D341Med (cell line): ENCODE data around the gene TCF3.
"Not testable (repeated sequence)": the region's sequence is repeated elsewhere in the genome, so short reads cannot be mapped to it uniquely, and the experiment has no call there.

Experiments used
- DNase-seq: peaks from one replicate; pipeline ENCODE4 v3.0.0; 2012; ENCODE audit warnings: low spot score

Gene TCF3

DNA sequence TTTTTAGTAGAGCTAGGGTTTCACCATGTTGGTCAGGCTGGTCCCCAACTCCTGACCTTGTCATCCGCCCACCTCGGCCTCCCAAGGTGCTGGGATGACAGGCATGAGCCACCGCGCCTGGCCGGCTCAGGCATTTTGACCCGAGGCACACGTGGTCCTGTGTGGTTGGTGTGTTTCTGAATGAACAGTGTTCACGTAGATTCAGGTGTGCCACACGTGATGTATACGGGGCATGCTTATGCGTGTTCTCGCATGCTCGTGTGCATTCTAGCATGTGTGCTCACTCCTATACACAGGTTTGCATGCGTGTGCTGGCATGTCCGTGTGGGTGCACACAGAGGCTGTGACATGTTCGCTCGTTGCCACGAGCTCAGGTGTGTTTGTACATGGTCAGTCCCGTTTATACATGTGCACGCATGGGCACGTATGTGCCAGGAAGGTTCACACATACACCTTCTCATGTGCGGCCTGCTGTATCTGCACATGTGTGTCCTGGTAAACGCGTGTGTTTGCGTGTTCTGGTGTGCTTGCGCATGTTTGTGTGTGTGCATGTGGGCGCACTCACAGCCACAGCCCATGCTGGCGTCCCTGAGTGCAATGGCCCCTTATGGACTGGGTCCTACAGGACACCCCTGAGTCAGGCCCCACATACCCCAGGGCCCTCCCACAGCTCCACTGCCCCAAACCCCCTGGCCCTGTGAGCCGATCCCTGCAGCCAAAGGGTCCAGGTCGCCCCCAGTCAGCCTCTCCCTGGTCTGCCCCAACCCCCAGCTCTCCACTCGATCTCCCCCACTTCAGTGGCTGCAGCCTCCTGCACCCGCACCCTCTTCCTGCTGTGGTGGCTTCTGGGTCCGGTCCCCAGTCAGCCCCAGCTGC lies 20.6 kb upstream of the TCF3 start:
- DNase-seq, result peak; percentile 34

DNA sequence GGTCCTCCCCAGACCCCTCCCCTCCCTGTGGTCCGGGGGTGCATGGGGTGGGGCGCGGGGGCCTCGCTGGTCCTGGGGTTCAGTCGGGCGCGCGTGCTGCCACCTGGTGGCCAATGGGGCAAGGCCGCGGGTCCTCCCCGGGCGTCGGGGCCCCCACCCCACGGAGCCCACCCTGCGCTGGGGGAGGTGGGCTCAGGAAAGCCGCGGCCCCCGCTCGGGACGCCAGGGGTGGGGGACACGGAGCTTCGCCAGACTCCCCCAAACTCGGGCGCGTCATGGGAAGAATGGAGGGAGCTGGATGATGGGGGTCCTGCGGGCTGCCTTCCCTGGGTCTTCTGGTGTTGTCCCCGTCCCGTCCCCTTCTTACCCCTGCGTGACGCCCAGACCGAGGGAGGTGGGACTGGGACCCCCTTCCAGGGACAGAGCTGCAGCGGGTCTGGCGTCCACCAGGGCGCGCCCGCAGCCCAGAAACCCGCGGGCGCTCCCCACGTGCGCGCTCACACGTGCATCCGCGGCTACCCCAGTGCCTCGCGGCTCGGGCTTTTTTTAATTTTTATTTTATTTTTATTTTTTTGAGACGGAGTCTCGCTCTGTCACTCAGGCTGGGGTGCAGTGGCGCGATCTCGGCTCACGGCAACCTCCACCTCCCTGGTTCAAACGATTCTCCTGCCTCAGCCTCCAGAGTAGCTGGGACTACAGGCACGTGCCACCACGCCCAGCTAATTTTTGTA lies 19.8 kb upstream of the TCF3 start:
- DNase-seq, result peak; percentile 87

DNA sequence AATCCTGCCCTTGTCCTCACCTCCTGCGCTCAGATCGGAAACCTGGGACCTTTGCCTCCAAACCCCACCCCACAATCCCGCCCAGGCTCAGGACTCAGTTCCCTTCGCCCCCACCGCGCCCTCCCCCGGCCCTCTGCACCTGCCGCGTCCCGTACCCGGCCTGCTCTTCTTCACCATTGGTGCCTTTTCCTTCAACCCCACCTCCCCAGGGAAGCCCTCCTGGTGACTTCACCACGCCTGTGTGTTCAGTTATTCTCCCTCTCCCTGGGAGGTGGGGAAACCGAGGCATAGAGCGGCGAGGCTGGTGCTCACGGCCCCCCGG lies 19.3 kb upstream of the TCF3 start:
- DNase-seq, result no peak

DNA sequence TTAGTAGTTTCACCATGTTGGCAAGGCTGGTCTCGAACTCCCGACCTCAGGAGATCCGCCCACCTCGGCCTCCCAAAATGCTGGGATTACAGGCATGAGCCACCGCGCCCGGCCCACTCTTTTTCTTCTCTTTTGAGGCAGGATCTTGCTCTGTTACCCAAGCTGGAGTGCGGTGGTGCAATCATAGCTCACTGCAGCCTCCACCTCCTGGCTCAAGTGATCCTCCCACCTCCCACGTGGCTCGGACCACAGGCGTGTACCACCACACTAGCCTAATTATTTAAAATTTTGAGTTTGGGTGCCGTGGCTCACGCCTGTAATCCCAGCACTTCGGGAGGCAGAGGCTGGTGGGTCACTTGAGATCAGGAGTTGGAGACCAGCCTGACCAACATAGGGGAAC lies 18.3 kb upstream of the TCF3 start:
- DNase-seq, result not testable (repeated sequence)

DNA sequence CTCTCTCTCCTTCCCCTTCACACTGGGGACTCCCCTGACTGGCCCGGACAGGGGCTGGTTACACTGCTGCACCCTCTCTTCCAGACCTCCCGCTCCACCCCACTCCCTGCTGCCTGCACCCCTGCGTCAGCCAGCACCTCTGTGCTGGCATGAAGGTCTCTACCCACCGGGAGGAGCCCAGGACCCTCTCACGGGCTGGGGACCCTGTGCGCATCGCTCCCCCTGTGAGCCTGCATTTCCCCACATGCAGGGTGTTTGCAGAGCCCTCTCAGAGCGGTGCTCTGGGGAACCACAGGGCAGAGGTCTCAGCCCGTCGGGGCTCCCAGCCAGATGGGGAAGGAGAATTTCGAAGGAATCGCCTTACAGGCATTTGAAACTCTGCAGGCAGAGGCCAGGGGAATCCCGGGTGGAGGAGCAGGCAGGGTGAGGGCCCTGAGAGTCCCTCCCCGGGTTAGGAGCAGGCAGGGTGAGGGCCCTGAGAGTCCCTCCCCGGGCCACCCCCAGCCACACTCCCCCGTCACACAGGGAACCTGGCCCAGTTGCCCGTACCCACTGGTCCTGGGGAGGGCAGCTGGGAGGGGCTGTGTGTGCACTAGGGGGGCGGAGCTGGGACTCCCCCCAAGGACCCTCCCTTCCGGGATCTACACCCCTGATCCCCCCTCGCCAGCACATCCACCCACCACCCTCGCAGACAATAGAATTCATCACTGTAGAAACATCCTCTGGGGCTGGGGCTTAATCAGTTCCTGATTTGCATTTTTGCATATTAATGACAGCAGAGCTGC lies 16.3 kb upstream of the TCF3 start:
- DNase-seq, result no peak

DNA sequence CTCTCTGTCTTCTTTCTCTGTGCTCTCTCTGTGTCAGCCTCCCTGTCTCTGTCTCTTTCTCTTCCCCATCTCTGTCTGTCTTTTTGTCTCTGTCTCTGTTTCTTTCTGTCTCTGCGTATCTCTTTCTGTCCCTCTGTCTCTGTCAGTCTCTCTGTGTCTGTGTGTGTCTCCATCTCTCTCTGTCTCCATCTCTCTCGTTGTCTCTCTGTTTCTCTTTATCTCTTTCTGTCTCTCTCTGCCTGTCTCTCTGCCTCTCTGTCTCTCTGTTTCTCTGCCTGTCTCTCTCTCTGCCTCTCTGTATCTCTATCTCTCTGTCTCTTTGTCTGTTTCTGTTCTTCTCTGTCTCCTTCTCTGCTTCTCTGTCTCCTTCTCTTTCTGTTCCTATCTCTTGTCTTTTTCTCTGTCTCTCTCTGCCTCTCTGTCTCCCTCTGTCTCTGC lies 15.7 kb upstream of the TCF3 start:
- no peak for DNase-seq

DNA sequence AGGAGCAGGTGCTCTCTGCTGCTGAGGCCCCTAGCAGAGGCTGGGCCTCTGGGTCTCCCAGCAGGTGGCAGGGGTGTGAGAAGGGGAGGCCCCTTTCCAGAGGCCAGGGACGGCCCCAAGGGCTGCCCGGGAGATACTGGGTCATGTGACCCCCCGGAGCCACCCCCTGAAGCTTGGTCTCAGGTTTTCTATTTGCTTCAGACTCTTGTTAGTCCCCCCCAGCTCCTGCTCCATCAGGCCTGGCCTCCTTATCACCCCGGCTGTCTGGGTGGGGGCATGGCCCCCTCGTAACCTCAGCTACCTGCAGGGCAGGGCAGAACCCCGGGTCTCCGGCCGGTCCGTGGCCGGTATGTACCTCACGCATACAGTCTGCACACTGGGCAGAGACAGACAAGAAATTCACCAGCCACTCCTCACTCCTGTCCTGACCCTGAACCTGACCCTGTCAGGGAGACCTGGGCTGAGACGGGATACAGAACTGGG lies 13.2 kb upstream of the TCF3 start:
- DNase-seq, result no peak

DNA sequence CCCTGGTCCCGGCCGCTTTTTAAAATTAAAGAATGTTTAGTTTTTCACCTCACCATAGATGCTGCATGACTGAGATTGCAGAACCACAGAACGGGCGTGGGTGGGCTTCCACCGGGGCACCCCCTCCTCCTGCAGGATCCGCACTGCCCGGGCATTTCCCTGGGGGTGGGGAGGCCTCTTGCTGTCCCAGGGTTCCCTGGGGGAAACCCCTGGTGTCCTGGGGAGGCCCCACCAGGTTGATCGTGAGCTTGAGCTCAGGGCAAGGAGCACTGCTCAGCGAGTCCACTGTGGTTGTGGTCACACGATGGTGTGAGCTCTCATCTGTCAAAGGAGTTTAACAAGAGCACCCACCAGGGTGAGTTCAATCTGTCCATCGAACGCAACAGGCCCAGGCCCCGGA lies 11.4 kb upstream of the TCF3 start:
- no peak for DNase-seq

DNA sequence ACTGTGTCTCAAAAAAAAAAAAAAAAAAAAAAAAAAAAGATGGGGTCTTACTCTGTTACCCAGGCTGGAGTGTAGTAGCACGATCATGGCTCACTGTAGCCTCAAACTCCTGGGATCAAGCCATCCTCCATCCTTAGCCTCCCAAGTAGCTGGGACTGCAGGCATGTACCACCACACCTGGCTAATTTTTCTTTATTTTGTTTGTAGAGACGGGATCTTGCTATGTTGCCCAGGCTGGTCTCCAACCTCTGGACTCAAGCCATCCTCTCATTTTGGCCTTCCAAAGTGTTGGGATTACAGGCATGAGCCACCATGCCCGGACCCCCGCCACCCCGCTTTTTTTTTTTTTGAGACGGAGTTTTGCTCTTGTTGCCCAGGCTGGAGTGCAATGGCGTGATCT lies 10.8 kb upstream of the TCF3 start:
- DNase-seq, result not testable (repeated sequence)

DNA sequence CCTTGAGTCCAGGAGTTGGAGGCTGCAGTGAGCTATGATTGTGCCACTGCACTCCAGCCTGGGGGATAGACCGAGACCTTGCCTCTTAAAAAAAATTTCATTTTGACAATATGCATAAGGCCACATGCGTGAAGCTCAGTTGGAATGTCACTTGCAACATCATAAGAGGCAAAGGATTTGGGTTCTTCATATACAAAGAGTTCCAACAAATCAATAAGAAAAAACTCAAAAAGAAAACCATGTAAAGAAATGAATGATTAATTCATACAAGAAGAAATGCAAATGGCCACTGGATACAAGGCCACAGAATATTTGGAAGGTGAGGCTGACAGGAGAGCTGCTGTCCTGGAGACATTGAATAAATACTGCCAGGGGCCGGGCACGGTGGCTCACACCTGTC lies 9.6 kb upstream of the TCF3 start:
- no peak for DNase-seq

DNA sequence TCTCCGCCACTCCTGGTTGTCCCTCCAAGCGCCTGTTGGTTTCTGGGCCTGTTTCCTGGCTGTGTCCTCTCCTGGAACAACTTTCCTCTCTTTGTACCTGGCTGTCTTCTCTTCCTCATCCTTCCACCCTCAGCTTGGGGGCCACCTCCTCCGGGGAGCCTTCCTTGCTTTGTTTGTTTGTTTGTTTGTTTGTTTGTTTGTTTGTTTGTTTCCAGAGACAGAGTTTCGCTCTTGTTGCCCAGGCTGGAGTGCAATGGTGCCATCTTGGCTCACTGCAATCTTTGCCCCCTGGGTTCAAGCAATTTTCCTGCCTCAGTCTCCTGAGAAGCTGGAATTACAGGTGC lies 6.6 kb upstream of the TCF3 start:
- DNase-seq, result no peak

DNA sequence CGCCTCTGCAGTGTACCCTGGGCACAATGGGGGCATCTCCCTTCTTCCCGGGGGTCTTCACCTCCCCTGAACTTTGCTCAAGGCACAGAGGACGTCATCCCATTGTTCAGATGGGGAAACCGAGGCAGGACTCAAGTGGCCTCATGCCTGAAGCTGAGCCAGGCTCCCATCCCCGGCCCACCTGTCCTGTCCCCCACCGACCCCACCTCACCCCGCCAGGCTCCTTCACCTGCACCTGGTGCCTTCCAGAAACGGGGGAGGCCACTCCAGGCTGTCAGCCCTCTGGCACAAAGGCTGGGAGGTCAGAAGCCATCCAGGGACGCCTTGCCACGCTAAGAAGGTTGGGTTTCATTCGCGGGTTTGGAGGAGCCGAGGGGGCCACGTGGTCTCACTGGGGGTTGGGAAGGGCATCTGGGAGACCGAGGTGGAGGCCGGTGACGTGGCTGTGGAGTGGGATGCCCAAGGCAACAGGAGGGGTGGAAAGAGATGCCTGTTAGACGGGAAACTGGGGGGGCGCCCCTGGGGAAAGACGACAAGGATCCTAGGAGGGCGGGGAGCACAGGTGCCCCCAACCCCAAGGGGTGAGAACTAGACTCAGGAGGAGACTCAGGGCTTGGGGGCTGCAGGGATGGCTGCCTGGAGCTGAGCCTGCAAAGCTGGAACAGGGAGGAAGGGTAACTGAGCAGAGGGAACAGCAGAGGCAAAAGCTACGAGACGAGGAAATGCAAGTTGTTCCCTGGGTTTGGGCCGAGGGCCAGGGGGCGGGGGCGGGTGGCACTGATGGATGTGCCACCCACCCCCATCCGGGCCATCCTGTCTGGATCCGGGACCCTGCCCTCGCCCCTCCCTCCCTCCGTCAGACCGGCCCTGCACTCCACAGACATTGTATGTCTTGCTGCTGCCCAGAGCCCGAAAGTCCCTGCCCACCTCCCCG lies 6.0 kb upstream of the TCF3 start:
- DNase-seq, result no peak

DNA sequence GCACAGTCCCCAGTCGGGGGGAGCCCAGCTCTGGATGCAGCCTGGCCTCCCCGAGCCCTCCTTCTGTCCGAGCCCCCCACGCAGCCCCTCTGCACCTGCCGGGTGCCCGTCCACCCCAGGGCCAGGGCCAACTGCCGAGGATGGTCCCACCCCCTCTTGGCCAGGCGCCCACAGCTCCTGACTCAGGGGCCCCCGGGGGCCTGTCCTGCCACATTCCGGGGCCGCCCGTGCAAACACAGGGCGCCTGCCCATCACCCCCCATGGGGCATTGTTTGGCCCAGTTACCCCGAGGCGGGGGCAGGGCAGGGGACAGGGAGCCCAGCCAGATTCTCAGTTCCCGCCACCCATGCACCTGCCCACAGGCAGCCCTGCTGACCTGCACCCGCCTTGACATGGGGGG lies 5.3 kb upstream of the TCF3 start:
- no peak for DNase-seq

DNA sequence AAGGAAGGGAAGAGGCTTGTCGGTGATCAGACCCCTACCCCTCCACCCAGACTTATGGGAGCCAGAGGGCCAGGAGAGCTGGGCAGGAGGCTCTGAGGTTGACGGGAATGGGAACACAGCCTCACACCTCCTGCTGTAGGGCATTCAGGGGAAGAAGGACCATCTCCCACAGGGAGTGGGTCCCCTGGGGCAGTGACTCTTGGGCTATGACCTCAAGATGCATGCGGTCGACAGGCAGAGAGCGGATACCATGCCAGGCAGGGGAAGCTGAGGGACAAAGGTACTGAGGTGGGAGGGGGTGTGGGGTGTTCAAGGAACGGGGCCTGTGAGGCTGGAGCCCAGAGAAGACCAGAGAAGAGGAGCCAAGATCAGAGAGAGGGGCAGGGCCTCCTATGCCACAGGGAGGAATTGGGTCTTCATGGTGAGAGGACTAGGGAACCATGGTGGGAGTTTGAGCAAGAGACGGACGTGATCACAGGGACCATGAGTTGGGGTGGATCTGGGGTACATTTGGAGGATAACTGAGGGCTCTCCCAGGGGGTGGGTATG lies 4.6 kb upstream of the TCF3 start:
- DNase-seq, result no peak

DNA sequence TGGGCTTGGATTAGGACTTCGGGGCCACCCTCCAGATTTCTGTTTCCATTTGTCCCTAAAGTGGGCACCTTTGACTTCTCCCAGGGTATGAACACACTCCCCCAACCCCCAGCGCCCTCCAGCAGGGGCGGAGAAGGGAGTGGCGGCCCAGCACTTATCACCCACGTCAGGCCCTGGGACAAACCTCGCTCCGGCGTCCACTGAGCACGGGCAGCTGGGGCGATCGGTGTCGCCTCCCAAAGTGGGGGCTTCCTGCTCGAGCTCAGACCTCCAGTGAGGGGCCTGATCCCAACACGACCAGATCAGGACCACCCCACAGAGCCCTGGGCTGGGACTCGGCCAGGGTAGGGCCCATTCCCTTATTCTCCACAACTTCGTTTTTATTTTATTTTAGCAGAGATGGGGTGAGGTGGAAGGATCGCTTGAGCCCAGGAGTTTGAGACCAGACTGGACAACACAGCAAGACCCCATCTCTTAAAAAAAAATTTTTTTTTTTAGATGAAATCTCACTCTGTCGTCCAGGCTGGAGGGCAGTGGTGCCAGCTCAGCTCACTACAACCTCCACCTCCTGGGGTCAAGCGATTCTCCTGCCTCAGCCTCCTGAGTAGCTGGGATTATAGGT lies 3.7 kb upstream of the TCF3 start:
- no peak for DNase-seq

DNA sequence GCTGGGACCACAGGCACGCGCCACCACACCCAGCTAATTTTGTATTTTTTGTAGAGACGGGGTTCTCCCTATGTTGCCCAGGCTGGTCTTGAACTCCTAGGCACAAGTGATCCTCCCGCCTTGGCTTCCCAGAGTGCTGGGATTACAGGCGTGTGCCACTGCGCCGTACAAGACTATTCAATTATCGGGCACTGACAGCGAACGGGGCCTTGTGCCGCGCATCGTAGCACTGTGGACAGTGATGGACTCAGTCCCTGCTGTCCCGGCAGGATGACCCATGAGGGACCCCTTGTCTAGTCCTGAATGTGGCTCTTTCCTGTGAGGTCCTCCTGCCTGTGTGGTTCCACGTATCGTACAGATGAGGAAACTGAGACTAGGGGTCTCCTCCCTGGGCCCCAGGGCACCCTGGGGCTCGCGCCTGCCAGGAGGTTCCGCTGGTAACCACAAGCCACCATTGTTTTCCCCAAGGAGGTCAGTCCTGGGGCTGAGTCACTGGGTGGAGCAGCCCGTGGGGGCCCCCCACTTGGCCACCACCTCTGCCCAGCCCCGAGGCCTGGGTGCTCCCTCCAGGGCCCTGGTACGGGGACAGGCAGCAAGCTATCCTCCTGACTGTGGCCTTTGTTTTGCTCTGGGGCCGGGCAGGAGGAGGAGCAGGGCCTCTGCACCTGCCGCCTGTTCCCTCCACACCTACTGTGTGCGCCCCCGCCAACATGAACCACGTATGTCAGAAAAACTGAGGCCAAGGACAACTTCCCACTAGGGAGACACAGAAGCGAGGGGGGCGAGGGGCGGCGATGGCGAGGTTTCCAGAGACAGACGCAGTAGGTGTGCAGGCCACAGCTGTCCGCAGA lies 2.9 kb upstream of the TCF3 start:
- DNase-seq, result no peak

DNA sequence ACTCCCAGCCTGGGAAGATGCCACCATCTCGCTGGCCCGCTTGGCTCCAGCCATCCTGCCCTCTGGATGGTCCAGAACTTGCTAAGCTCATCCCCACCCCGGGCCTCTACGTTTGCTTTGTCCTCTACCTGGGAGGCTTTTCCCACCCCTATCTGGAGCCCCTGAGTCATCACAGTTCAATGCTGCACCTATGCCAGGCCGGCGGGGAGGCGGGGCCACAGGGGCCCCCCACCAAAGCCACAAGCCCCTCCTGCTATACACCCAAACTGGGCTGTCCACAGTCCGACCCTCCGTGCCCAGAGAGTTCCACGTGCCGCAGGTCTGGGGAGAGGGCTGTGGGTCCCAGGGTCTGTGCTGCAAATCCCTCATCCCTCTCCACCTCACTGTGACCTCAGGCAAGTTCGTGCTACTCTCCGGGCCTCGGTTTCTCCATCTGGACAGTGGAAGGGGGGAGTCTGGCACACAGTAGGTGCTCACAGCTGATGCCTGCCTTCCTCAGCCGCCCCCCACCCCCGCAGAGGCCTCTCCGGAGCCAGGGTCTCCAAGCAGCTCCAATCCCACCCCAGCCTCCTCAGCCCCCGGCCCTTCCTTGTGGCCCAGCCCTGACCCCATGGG lies 1.9 kb upstream of the TCF3 start:
- no peak for DNase-seq

DNA sequence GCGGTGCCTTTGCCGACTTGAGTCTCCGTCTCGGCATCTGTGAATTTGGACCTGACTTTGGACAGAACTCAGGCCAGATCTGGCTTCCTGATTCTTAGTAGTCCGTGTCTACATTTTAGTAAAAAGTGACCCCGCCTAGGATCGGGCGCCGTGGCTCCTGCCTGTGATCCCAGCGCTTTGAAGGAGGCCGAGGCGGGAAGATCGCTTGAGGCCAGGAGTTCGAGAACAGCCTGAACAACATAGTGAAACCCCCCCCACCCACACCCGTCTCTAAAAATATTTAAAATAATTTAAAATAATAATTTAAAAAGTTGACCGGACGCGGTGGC lies 849 bp upstream of the TCF3 start:
- no peak for DNase-seq

DNA sequence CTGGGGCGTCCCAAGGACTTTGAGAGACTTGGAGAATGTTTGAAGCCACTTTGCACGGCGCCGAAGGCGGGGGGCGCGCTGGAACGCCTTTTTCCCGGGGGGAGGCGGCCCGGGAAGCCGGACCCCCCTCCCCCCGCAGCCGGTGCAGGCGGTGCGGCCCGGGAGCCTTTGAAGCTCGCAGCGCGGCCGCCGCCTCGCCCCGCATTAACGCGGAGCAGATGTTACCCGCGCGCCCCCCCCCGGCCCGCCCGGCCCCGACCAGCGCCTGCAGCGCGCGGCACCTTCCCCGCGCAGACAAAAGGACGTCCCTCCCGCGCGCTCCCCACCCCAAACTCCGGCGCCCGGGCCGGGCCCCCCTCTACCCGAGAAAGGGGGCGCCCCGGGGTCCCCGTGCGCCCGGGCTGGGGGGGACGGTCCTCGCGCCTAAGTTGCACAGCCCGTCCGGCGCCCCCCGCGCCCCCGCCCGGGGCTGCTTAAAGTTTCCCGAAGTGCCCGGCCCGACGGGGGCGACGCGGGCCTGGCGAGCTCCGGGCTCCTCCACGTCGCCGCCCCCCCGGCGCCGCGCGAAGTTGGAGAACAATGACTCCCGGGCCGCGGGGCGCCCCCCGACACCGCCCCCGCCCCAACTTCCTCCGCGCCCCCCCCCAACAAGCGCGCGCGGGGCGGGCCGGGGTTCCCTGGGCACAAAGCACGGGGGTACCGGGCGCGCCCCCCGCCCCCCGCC lies 685 bp downstream of the TCF3 start:
- peak; percentile 80 for DNase-seq
